NB4 (cell line): Measurements from ENCODE around the gene COPS3.
A peak's percentile ranks its signal among the peaks of the same experiment; 100 is the strongest.

ENCODE experiments used
- DNase-seq: peaks from one replicate; pipeline ENCODE4 v3.0.0; 2010; ENCODE audit warnings: low read depth
- H3K4me3 ChIP-seq: one replicate; pipeline ENCODE4 v1.5.1; 2011; ENCODE audit warnings: mild to moderate bottlenecking, low read depth, low read length, moderate library complexity
- CTCF ChIP-seq: IDR thresholded peaks from one replicate; pipeline ENCODE4 v1.5.1; 2012; ENCODE audit warnings: low read depth, low read length
- MYC ChIP-seq: IDR thresholded peaks from 2 replicates; pipeline ENCODE4 v1.6.1; 2011; ENCODE audit warnings: low read depth, low read length
- POLR2A ChIP-seq: IDR thresholded peaks from 2 replicates; pipeline ENCODE4 v1.6.1; 2011; ENCODE audit warnings: mild to moderate bottlenecking; ENCODE audit not compliant: insufficient read length; ENCODE audit errors: extremely low read depth
- TF ChIP-seq, protein P1 (sequence below): IDR thresholded peaks from 2 replicates; pipeline ENCODE4 v1.6.1; 2011; ENCODE audit warnings: low read depth, low read length

Gene COPS3

GRCh38 chr17:17315142-17315821 is 34.2 kb upstream of the COPS3 start:
- TF ChIP-seq MYC, result no peak
- TF ChIP-seq, protein P1, sequence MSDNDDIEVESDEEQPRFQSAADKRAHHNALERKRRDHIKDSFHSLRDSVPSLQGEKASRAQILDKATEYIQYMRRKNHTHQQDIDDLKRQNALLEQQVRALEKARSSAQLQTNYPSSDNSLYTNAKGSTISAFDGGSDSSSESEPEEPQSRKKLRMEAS, result no peak
- TF ChIP-seq CTCF, result no peak
- no peak for TF ChIP-seq POLR2A
- no peak overlapping the region for H3K4me3 ChIP-seq
- DNase-seq, result no peak

DNA sequence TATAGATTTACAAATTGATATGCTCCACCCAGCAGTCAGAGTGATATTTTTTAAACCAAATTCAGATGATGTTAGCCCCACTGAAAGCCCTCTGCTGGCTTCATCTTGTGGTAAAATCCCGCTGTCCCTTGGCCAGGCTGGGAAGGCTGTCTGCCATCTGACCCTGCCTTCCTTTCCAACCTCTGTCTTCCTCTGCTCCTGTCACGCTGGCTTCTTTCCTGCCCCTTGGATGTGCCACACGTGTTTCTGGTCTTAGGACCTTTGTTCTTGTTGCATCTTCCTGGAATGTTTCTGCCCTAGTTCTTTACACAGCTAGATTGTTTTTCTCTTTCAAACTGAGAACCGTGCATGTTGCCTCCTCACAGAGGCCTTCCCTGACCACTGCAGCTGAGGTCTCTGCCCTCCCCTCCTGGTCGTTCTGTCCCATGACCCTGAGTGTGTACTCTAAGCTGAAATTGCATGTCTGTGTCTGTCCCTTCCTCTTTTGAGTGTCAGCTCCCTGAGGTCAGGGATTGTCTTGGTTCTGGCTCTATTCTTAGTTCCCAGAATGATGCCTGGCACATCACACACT is 33.5 kb upstream of the COPS3 start:
- DNase-seq, result no peak
- no peak overlapping the region for H3K4me3 ChIP-seq
- TF ChIP-seq CTCF (no peak), POLR2A (no peak), MYC (no peak)
- TF ChIP-seq, protein P1, result no peak

- H3K4me3 ChIP-seq, result no peak overlapping the region
- DNase-seq, result peak; percentile 62
- TF ChIP-seq POLR2A, result no peak
- peak; percentile 49 for TF ChIP-seq CTCF
Measured at GRCh38 chr17:17313350-17313991, 32.4 kb upstream of the COPS3 start.

- DNase-seq, result no peak
- H3K4me3 ChIP-seq, result no peak overlapping the region
- no peak for TF ChIP-seq MYC
- no peak for TF ChIP-seq POLR2A
- TF ChIP-seq, protein P1, result no peak
- no peak for TF ChIP-seq CTCF
Measured at GRCh38 chr17:17309356-17309755, 28.3 kb upstream of the COPS3 start.

DNA sequence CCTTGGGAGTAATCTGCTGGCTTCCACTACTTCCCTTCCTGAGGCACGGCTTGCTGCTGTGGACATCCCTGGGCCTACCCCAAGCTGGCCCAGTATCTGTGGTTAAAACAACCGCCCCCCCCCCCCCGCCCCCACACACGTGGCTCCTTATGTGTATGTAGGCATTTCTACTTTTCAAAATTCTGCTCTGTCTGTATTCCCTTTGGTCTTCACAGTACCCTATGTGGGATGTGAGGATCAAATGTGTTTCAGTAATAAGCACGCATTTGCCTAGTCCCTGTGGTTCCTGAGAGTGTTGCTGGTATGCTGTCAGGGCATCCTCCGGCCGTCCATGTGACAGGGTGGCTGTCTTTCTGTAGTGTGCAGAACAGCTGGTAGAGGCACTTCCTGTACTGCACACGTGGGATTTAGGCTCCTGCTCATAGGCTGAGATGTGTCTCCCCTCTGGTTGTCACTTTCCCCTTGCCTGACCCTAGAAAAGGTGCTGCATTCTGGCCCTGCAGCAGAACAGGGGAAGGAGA is 24.3 kb upstream of the COPS3 start:
- DNase-seq, result peak; percentile 94
- TF ChIP-seq POLR2A, result peak; percentile 46
- no peak for TF ChIP-seq CTCF
- TF ChIP-seq, protein P1, result peak; percentile 98
- peak; percentile 88 for TF ChIP-seq MYC

More for the DNA sequence above, 24.3 kb upstream of the COPS3 start:
- H3K4me3 ChIP-seq, result peak overlapping the region; percentile 76
